Heart right ventricle (tissue), 16 donors: ENCODE results near the gene SLC39A10. TPM values are rescaled to one million over a fixed set of nuclear protein-coding genes. Genes with fewer than 3 reads are reported as not detected.
"Not testable (repeated sequence)": the region's sequence is repeated elsewhere in the genome, so short reads cannot be mapped to it uniquely, and the experiment has no call there.

Experiments
- ATAC-seq, 8 donors: fragments of 200-7000 bp; cut with Tn5 transposase; one replicate each; pipeline ENCODE4 v1.9.1; 2020; ENCODE audit warnings: mild to moderate bottlenecking in 8 of 8, moderate library complexity in 8 of 8, moderate number of reproducible peaks in 1 of 8
- DNase-seq, 2 donors: peaks; one replicate each; pipeline ENCODE4 v3.0.0-alpha.2; 2020
- H3K27ac ChIP-seq, 10 donors: fragments of 200-600 bp; sonication (generic) in 2 of 10; one replicate each; pipeline versions ENCODE4 v1.5.0 to v1.8.0; 2020 to 2022; ENCODE audit warnings: mild to moderate bottlenecking in 3 of 10
- H3K27me3 ChIP-seq, 7 donors: fragments of 200-600 bp; one replicate each; pipeline ENCODE4 v1.8.0; 2021 to 2022; ENCODE audit warnings: mild to moderate bottlenecking in 2 of 7
- H3K36me3 ChIP-seq, 9 donors: fragments of 200-600 bp; sonication (generic) in 1 of 9; one replicate each; pipeline versions ENCODE4 v1.5.0 to v1.8.0; 2020 to 2022; ENCODE audit warnings: mild to moderate bottlenecking in 2 of 9
- H3K4me1 ChIP-seq, 9 donors: fragments of 200-600 bp; sonication (generic) in 1 of 9; one replicate each; pipeline versions ENCODE4 v1.5.0 to v1.8.0; 2020 to 2022; ENCODE audit warnings: mild to moderate bottlenecking in 4 of 9
- H3K4me3 ChIP-seq, 10 donors: fragments of 200-600 bp; sonication (generic) in 2 of 10; one replicate each; pipeline versions ENCODE4 v1.5.0 to v1.8.0; 2020 to 2022; ENCODE audit warnings: mild to moderate bottlenecking in 7 of 10, moderate library complexity in 2 of 10
- H3K9me3 ChIP-seq, 11 donors: fragments of 200-600 bp in 10 of 11; sonication (generic) in 2 of 11; one replicate each; pipeline versions ENCODE4 v1.5.0 to v1.8.0; 2013 to 2022; ENCODE audit warnings: mild to moderate bottlenecking in 2 of 11, control low read depth in 1 of 11, moderate library complexity in 1 of 11
- CTCF ChIP-seq, 9 donors: fragments of 200-600 bp; sonication (generic) in 2 of 9; IDR thresholded peaks; one replicate each; pipeline versions ENCODE4 v1.5.0 to v1.8.0; 2021 to 2022; ENCODE audit warnings: antibody characterized with exemption in 9 of 9, mild to moderate bottlenecking in 5 of 9, moderate library complexity in 1 of 9
- WGBS, 2 donors: extraction: QIAGEN DNeasy Blood & Tissue Kit; methylation state at CpG; one replicate each; pipeline ENCODE4 v1.1.7; 2013; ENCODE audit warnings: inconsistent platforms in 1 of 2; 5-methylcytosine and 5-hydroxymethylcytosine counted together
- intact Hi-C, 10 donors: fragments of 100-400 bp; cut with DNase I; formaldehyde crosslinking; loops; one replicate each; pipeline versions ENCODE4 v1.11.1 to v1.14.2; 2022
- polyA plus RNA-seq, 2 donors: library from polyadenylated mRNA; stranded (reverse); fragments of 200-250 nt; gene quantifications; one replicate each; pipeline ENCODE4 v1.2.3, GENCODE V29; 2013
- total RNA-seq, 10 donors: library from RNA; stranded (reverse); fragmentation: NEBNext Ultra II Directional in 3 of 10; extraction: Animal tissue kit (Norgen Biotek cat#: 25700) in 3 of 10; gene quantifications; one replicate each; pipeline versions ENCODE4 v1.2.1 to v1.2.4, GENCODE V29; 2021 to 2023
- donor health status: Arrhythmogenic right ventricular cardiomyopathy.
- donor health status: ischemic (EF 13 %, LVEDD 7.1; RV severe dilation, severe dysfunction).
- donor health status: healthy with polysubstance abuse.
- donor health status: DM: no; HTN: yes; CAD: no.
- donor health status: DM: no; HTN: no; CAD: no.
- donor health status: ischemic (EF 25% LVEDD 6.9; RV normal size, moderate dysfunction).
- donor health status: ischemic (EF 25% LVEDD 5.7; RV mildly dilated, moderate dysfunction).
- donor health status: healthy.
- donor health status: DM: yes; HTN: yes; CAD: no.
- donor health status: Ischemic cardiomyopathy.
- donor health status: ischemic (EF 35%, LVEDD 5.7; RV mildly dilated, moderate dysfunction).
- donor health status: nonischemic (EF 11% LVEDD 7.7; RV severe dilation, severe dysfunction).
- donor health status: DM: yes; HTN: yes; CAD: no.
- donor health status: PGD.
- donor health status: ischemic (EF 29% LVEDD 5.4; RV normal size, mild dysfunction).
- donor health status: nonischemic (EF 23%, LVEDD 6.1; RV moderate dilation, normal function).

SLC39A10 gene
- total and polyA plus RNA-seq, 12 donors = 5.9 to 12.9 (median 8.3) TPM

- 95% methylated on average over 2 of the region's 2 CpGs for WGBS, 2 donors
- Histone ChIP-seq H3K36me3 (no peaks in the 10 kb centered on the region), H3K4me3 (no peak overlapping the region), H3K4me1 (peaks cover 0 to 30% (median 0%) of the 10 kb centered on the region in 9 donors), H3K27ac (no peak overlapping the region), H3K9me3 (no peaks in the 10 kb centered on the region), H3K27me3 (no peaks in the 10 kb centered on the region)
- intact Hi-C loops = no loop called here
- ATAC-seq (no peak), DNase-seq (no peak)
- no peak for TF ChIP-seq CTCF (IDR thresholded peaks at IDR 0.05)
Observed at GRCh38 chr2:195645413-195645812, 11.6 kb upstream of the SLC39A10 start.

GRCh38 chr2:195646424-195646823 is 10.6 kb upstream of the SLC39A10 start:
- Histone ChIP-seq H3K9me3 (no peaks in the 10 kb centered on the region), H3K27me3 (no peaks in the 10 kb centered on the region), H3K27ac (no peak overlapping the region), H3K36me3 (no peaks in the 10 kb centered on the region), H3K4me3 (no peak overlapping the region), H3K4me1 (peaks cover 0 to 37% (median 0%) of the 10 kb centered on the region in 9 donors)
- intact Hi-C loops = no loop called here
- no peak for TF ChIP-seq CTCF (IDR thresholded peaks at IDR 0.05)
- WGBS, 2 donors = 57 to 61% methylated on average over 9 of the region's 9 CpGs
- ATAC-seq (no peak), DNase-seq (no peak)

- no peak for ATAC-seq
- H3K27ac ChIP-seq = no peak overlapping the region
- intact Hi-C loops = no loop called here
- no peaks in the 10 kb centered on the region for H3K27me3 ChIP-seq
- 86 to 91% methylated on average over 3 of the region's 3 CpGs for WGBS, 2 donors
- H3K4me1 ChIP-seq = peaks cover 0 to 37% (median 0%) of the 10 kb centered on the region in 9 donors
- no peaks in the 10 kb centered on the region for H3K9me3 ChIP-seq
- no peak for DNase-seq
- TF ChIP-seq CTCF (IDR thresholded peaks at IDR 0.05) = no peak
- no peaks in the 10 kb centered on the region for H3K36me3 ChIP-seq
- no peak overlapping the region for H3K4me3 ChIP-seq
Observed at GRCh38 chr2:195647302-195647701, 9.7 kb upstream of the SLC39A10 start.

GRCh38 chr2:195648370-195648769 is 8.7 kb upstream of the SLC39A10 start:
- H3K27me3 ChIP-seq, ATAC-seq, H3K4me3 ChIP-seq, H3K9me3 ChIP-seq, intact Hi-C loops, H3K27ac ChIP-seq, H3K36me3 ChIP-seq, DNase-seq: not testable (repeated sequence)
- WGBS, 2 donors = 90% methylated on average over 2 of the region's 2 CpGs
- peaks cover 0 to 28% (median 0%) of the 10 kb centered on the region in 9 donors for H3K4me1 ChIP-seq

GRCh38 chr2:195648787-195649186 is 8.2 kb upstream of the SLC39A10 start:
- Histone ChIP-seq H3K4me1 (peaks cover 0 to 28% (median 0%) of the 10 kb centered on the region in 9 donors), H3K27ac (peak overlapping the region in 1 of 10 donors; percentile 20), H3K36me3 (no peaks in the 10 kb centered on the region), H3K9me3 (no peaks in the 10 kb centered on the region), H3K4me3 (no peak overlapping the region), H3K27me3 (no peaks in the 10 kb centered on the region)
- WGBS, 2 donors = 88 to 94% methylated on average over 5 of the region's 5 CpGs
- DNase-seq (no peak), ATAC-seq (no peak)
- TF ChIP-seq CTCF (IDR thresholded peaks at IDR 0.05) = no peak
- intact Hi-C loops = no loop called here
